Measurements from ENCODE around the gene LRRC4C.
"Not testable (repeated sequence)": the region's sequence is repeated elsewhere in the genome, so short reads cannot be mapped to it uniquely, and the experiment has no call there.

Gene LRRC4C

GRCh38 chr11:40203606-40204005 is 1255.8 kb downstream of the LRRC4C start:
- DNase-seq = no peak

- DNase-seq = no peak
Observed at GRCh38 chr11:40202589-40203270, 1256.7 kb downstream of the LRRC4C start.

- not testable (repeated sequence) for DNase-seq
Observed at GRCh38 chr11:40192590-40192989, 1266.9 kb downstream of the LRRC4C start.

- DNase-seq = no peak
Observed at GRCh38 chr11:40190294-40190693, 1269.2 kb downstream of the LRRC4C start.

GRCh38 chr11:40188848-40189247 is 1270.6 kb downstream of the LRRC4C start:
- no peak for DNase-seq

- DNase-seq = no peak
Observed at GRCh38 chr11:40187295-40187694, 1272.2 kb downstream of the LRRC4C start.

- no peak for DNase-seq
Observed at GRCh38 chr11:40186437-40187263, 1272.8 kb downstream of the LRRC4C start.

- DNase-seq = no peak
Observed at GRCh38 chr11:40185793-40186192, 1273.7 kb downstream of the LRRC4C start.

GRCh38 chr11:40183073-40184064 is 1276.1 kb downstream of the LRRC4C start:
- DNase-seq = no peak

- no peak for DNase-seq
Observed at GRCh38 chr11:40179541-40179940, 1279.9 kb downstream of the LRRC4C start.

GRCh38 chr11:40178470-40178869 is 1281.0 kb downstream of the LRRC4C start:
- no peak for DNase-seq

GRCh38 chr11:40175980-40176379 is 1283.5 kb downstream of the LRRC4C start:
- no peak for DNase-seq

GRCh38 chr11:40170078-40170477 is 1289.4 kb downstream of the LRRC4C start:
- DNase-seq = no peak

GRCh38 chr11:40168414-40168813 is 1291.0 kb downstream of the LRRC4C start:
- no peak for DNase-seq

- DNase-seq = not testable (repeated sequence)
Observed at GRCh38 chr11:40167805-40168204, 1291.6 kb downstream of the LRRC4C start.

GRCh38 chr11:40166892-40167291 is 1292.6 kb downstream of the LRRC4C start:
- no peak for DNase-seq

GRCh38 chr11:40162901-40163883 is 1296.3 kb downstream of the LRRC4C start:
- DNase-seq = no peak

GRCh38 chr11:40161854-40162410 is 1297.5 kb downstream of the LRRC4C start:
- no peak for DNase-seq

- no peak for DNase-seq
Observed at GRCh38 chr11:40160418-40160817, 1299.0 kb downstream of the LRRC4C start.

- no peak for DNase-seq
Observed at GRCh38 chr11:40149721-40150120, 1309.7 kb downstream of the LRRC4C start.

- DNase-seq = no peak
Observed at GRCh38 chr11:40140560-40140959, 1318.9 kb downstream of the LRRC4C start.
